A549 (cell line): ENCODE data around the gene CRYGN.

Experiments used
- ATOH8 ChIP-seq: fragments of 250-450 bp; sonication (Bioruptor Pico); IDR thresholded peaks from 2 replicates; pipeline ENCODE4 v1.5.0; 2020; ENCODE audit warnings: low read depth, mild to moderate bottlenecking, moderate library complexity
- CBX2 ChIP-seq: fragments of 200-600 bp; sonication (generic); IDR thresholded peaks from 2 replicates; pipeline ENCODE4 v1.6.1; 2016; ENCODE audit warnings: low read depth, mild to moderate bottlenecking, borderline replicate concordance
- CEBPB ChIP-seq, 2 experiments: fragments of >200 bp in 1 of 2; sonication (Bioruptor Twin) in 1 of 2; formaldehyde crosslinking in 1 of 2; IDR thresholded peaks; 2 replicates each; pipeline ENCODE4 v1.6.1; 2012 to 2016
- CTCF ChIP-seq: fragments of >200 bp; sonication (Bioruptor Twin); formaldehyde crosslinking; IDR thresholded peaks from 3 replicates; pipeline ENCODE4 v1.5.1; 2016
- POLR2A ChIP-seq: IDR thresholded peaks from 2 replicates; pipeline ENCODE4 v1.6.1; 2012; ENCODE audit warnings: mild to moderate bottlenecking, low read length
- POLR2AphosphoS2 ChIP-seq: conservative IDR thresholded peaks from 2 replicates; pipeline ENCODE4 v1.6.1; 2012; ENCODE audit warnings: low read length, improper control_type of control experiment, inconsistent platforms
- REST ChIP-seq: fragments of 200-600 bp; sonication (generic); IDR thresholded peaks from 2 replicates; pipeline ENCODE4 v1.6.1; 2016; ENCODE audit warnings: antibody characterized with exemption, mild to moderate bottlenecking, moderate library complexity

GRCh38 chr7:151389768-151390597 lies 50.0 kb downstream of the CRYGN start:
- no peak for TF ChIP-seq CTCF
- TF ChIP-seq POLR2A: no peak
- no peak for TF ChIP-seq POLR2AphosphoS2
- no peak for TF ChIP-seq CBX2
- no peak for TF ChIP-seq ATOH8 (CRISPR knock-in tag)
- no peak for TF ChIP-seq CEBPB (IDR thresholded peaks at IDR 0.05)
- TF ChIP-seq REST: no peak
